Esophagus (tissue), 2 donors: ENCODE data around the gene NTSR1. TPM values are rescaled to one million over a fixed set of nuclear protein-coding genes. Genes with fewer than 3 reads are reported as not detected.
A peak's percentile ranks its signal among the peaks of the same experiment; 100 is the strongest.

Experiments used
- H3K27ac ChIP-seq, 2 donors: one replicate each; pipeline ENCODE4 v1.5.1; 2013; ENCODE audit warnings: low read depth in 2 of 2, mild to moderate bottlenecking in 2 of 2, inconsistent platforms in 1 of 2, low read length in 1 of 2, moderate library complexity in 1 of 2
- H3K27me3 ChIP-seq, 2 donors: one replicate each; pipeline ENCODE4 v1.6.1; 2013; ENCODE audit warnings: low read length in 2 of 2, control low read depth in 1 of 2, mild to moderate bottlenecking in 1 of 2; ENCODE audit not compliant: insufficient read depth in 2 of 2, control insufficient read depth in 1 of 2
- H3K36me3 ChIP-seq, 2 donors: one replicate each; pipeline ENCODE4 v1.6.1; 2013; ENCODE audit warnings: low read length in 1 of 2; ENCODE audit not compliant: control insufficient read depth in 2 of 2, insufficient read depth in 2 of 2
- H3K4me1 ChIP-seq, 2 donors: one replicate each; pipeline ENCODE4 v1.6.1; 2013; ENCODE audit warnings: low read length in 1 of 2; ENCODE audit not compliant: control insufficient read depth in 2 of 2, insufficient read depth in 2 of 2
- H3K4me3 ChIP-seq, 2 donors: one replicate each; pipeline ENCODE4 v1.5.1; 2013; ENCODE audit warnings: low read length in 2 of 2, mild to moderate bottlenecking in 2 of 2, low read depth in 1 of 2, moderate library complexity in 1 of 2
- H3K9me3 ChIP-seq, 2 donors: one replicate each; pipeline ENCODE4 v1.6.1; 2013; ENCODE audit warnings: mild to moderate bottlenecking in 2 of 2, low read depth in 1 of 2, low read length in 1 of 2, moderate library complexity in 1 of 2; ENCODE audit not compliant: control insufficient read depth in 2 of 2, insufficient read depth in 1 of 2
- WGBS, 2 donors: extraction: QIAGEN DNeasy Blood & Tissue Kit; methylation state at CpG; one replicate each; pipeline ENCODE4 v1.1.7; 2013; 5-methylcytosine and 5-hydroxymethylcytosine counted together
- polyA plus RNA-seq, 2 donors: library from polyadenylated mRNA; stranded (reverse); fragments of 200-250 nt; gene quantifications; one replicate each; pipeline ENCODE4 v1.2.3, GENCODE V29; 2013
- donor health status: healthy with polysubstance abuse.
- donor health status: Bipolar disorder and iron deficiency.

The NTSR1 gene
- polyA plus RNA-seq, 2 donors: 0.02 TPM

DNA sequence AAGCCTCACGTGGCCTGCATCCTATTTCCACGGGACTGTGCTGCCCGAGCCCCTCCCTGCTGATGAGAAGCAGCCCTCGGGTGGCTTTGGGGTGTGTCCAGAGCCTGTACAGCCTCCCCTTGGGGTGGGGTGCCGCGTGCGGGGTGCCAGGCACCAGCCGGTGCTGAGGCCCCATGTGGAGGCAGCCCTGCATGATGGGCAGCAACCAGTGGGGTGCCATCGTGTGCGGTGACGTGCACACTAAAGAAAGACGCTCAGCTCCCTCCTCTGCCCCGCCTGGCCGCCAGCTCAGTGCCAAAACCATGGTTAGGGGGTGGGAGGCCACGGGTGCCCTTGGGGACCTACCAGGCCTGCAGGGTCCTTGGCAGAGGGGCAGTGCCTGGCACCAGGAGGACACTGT, 26.2 kb downstream of the NTSR1 start:
- no peaks in the 10 kb centered on the region for H3K36me3 ChIP-seq
- H3K4me3 ChIP-seq: no peak overlapping the region
- H3K27me3 ChIP-seq: no peaks in the 10 kb centered on the region
- no peaks in the 10 kb centered on the region for H3K9me3 ChIP-seq
- 63 to 65% methylated on average over 15 of the region's 15 CpGs for WGBS, 2 donors
- peaks cover 3 to 8% of the 10 kb centered on the region in 2 donors for H3K4me1 ChIP-seq
- no peak overlapping the region for H3K27ac ChIP-seq

DNA sequence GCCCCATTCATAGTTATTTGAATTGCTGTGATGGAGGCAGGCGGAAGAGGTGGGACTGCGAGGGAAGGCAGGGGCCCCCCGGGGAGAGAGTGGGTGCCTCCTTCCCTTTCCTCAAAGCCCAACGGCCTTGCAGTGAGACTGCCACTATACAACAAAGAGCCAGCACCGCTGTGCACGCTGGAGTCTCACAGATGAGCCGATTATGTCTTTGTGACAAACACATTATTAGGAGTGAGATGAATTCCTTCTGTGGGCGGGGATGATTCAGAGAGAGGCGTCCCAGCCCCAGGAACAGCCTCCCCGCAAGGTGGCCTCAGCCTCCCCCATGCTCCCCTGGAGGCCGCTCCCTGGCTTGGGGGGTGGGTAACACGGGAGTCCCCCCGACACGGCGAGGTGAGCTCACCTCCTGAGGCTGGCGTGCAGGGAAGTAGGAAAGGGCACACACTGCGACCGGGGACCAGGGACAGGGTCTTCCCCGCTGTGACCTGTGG, 26.7 kb downstream of the NTSR1 start:
- Histone ChIP-seq H3K9me3 (no peaks in the 10 kb centered on the region), H3K36me3 (no peaks in the 10 kb centered on the region), H3K4me1 (peaks cover 3 to 8% of the 10 kb centered on the region in 2 donors), H3K27ac (no peak overlapping the region), H3K27me3 (no peaks in the 10 kb centered on the region), H3K4me3 (no peak overlapping the region)
- 51 to 56% methylated on average over 19 of the region's 19 CpGs for WGBS, 2 donors

DNA sequence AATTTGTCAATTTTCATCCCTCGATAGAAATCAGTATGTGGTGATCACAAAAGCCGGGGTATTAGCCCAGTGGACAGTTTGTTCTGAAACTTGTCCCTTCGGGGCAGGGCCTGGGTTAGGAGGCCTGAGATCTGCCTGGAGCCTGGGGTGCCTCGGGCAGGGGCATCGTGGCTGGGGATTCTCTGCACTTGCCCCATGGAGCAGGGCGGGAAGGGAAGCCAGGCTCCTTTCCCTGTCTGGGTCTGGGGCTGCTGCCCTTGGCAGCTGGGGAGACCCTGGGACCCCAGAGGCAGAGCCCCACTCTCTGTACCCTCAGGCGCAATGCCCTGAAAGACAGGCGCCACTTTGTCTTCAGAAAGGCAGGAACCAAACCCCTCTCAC, 27.4 kb downstream of the NTSR1 start:
- Histone ChIP-seq H3K4me1 (peaks cover 7 to 14% of the 10 kb centered on the region in 2 donors), H3K27ac (no peak overlapping the region), H3K27me3 (no peaks in the 10 kb centered on the region), H3K36me3 (no peaks in the 10 kb centered on the region), H3K9me3 (no peaks in the 10 kb centered on the region), H3K4me3 (no peak overlapping the region)
- WGBS, 2 donors: 86 to 91% methylated on average over 8 of the region's 8 CpGs

DNA sequence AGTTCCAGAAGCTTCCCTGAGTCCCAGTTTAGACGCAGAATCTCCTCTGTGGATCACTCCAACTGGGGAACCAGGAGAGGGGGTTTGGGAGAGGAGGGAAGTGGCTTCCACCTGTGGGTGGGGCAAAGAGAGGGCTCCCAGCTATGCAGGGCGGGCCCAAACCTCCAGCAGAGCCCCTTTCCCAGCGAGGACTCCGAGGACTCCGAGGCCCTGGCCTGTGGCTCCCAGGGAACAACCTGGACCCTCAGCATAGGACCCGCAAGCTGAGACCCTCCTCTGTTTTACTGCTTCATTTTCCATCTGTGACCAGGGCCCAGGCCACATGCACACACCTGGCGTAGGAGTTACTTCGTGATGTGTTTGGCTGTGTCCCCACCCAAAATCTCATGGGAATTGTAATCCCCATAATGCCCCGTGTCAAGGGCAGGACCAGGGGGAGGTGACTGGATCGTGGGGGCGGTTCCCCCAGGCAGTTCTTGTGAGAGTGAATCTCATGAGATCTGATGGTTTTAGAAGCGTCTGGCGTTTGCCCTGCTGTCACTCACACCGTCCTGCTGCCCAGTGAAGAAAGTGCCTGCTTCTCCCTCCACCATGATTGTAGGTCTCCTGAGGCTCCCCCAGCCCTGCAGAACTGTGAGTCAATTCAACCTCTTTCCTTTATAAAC, 27.9 kb downstream of the NTSR1 start:
- no peak overlapping the region for H3K27ac ChIP-seq
- no peak overlapping the region for H3K4me3 ChIP-seq
- 74 to 78% methylated on average over 14 of the region's 14 CpGs for whole genome bisulfite sequencing, 2 donors
- H3K36me3 ChIP-seq: no peaks in the 10 kb centered on the region
- H3K27me3 ChIP-seq: no peaks in the 10 kb centered on the region
- peaks cover 7 to 17% of the 10 kb centered on the region in 2 donors for H3K4me1 ChIP-seq
- no peaks in the 10 kb centered on the region for H3K9me3 ChIP-seq

DNA sequence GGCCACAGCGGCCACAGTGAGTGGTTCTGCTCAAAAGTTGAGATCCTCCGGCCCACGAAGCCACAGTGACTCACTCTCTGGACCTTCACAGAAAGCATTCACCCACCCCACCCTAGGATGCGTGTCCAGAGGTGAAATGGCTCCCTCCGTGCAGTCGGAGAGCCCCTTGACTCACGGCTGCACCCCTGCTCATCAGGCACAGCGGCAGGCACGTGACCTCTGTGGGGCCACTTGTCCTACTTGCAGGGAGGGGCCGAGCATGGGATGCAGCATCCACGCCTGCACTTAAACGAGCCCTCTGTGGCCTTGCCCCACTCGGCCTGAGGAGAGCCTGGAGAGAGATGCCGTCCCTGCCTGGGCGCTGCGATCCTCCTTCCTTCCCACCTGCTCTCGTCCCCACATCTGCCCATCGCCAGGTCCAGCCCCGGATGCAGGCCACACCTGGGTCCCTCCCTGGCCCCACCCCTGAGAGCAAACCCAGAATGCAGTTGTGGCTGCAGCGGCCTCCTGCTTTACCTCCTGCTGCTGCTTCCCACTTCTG, 28.7 kb downstream of the NTSR1 start:
- Histone ChIP-seq H3K9me3 (no peaks in the 10 kb centered on the region), H3K36me3 (no peaks in the 10 kb centered on the region), H3K27ac (no peak overlapping the region), H3K27me3 (no peaks in the 10 kb centered on the region), H3K4me1 (peaks cover 7 to 17% of the 10 kb centered on the region in 2 donors), H3K4me3 (no peak overlapping the region)
- 72 to 75% methylated on average over 19 to 20 of the region's 20 CpGs for WGBS, 2 donors

DNA sequence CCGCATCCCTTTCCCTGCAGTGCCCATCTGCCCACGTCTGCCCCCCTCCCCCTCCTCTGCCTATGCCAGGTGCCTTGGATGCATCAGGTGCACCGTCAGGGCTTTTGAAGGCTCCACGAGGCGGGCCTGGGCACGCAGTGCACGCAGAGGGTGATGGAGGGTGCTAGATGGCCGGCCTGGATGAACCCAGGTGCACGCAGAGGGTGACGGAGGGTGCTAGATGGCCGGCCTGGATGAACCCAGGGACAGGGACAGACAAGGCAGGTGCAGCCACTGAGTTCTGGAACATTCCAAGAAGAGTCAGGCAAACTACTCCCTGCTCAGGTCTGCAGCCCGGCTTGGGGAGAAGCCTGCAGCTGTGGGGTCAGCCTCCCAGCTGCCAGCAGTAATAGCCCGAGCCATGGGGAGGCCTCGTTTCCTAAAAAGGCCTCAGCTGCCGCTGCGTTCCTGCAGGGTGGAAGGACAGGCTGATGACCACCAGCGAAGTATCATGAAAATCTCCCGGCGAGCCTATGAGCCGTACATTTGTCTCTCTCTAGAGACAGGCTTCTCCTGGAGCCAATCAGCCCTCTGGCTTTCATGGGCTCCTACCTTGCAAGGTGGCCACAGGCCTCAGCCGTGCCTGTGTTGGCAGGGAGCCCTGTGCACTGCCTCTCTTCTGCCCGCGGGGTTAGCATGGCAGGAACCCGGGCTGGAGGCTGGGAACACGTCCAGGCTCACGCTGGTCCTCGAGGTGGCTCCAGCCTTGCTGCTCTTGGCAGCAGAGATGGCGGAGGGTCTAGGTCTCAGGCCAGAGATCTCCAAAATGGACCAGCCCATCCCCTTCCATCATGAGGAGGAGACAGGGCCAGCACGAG, 29.6 kb downstream of the NTSR1 start:
- peaks cover 7 to 17% of the 10 kb centered on the region in 2 donors for H3K4me1 ChIP-seq
- H3K36me3 ChIP-seq: no peaks in the 10 kb centered on the region
- H3K4me3 ChIP-seq: no peak overlapping the region
- H3K27me3 ChIP-seq: no peaks in the 10 kb centered on the region
- no peak overlapping the region for H3K27ac ChIP-seq
- no peaks in the 10 kb centered on the region for H3K9me3 ChIP-seq
- 63 to 73% methylated on average over 29 of the region's 29 CpGs for WGBS, 2 donors

DNA sequence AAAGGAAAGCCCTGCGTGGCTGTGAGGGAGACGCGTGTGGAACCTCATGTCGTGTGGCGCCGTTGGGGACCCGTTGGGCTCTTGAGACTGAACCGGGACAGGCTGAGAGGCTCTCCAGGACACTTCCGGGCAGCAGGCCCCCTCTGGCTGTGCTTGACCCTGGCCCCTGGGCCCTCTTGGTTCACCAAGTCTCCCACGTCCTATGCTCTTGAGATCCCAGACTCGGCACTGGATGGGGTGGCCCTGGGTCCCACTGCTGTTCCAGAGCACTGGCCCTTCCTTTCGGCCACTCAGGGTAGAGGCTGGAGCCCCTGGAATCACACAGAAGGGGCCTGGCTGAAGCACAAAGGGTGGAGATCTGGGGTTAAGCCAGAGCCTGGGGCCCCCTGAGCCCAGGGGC, 30.4 kb downstream of the NTSR1 start:
- peaks cover 7 to 17% of the 10 kb centered on the region in 2 donors for H3K4me1 ChIP-seq
- H3K27ac ChIP-seq: no peak overlapping the region
- no peaks in the 10 kb centered on the region for H3K27me3 ChIP-seq
- no peak overlapping the region for H3K4me3 ChIP-seq
- 86 to 88% methylated on average over 12 of the region's 12 CpGs for WGBS, 2 donors
- H3K36me3 ChIP-seq: no peaks in the 10 kb centered on the region
- no peaks in the 10 kb centered on the region for H3K9me3 ChIP-seq

DNA sequence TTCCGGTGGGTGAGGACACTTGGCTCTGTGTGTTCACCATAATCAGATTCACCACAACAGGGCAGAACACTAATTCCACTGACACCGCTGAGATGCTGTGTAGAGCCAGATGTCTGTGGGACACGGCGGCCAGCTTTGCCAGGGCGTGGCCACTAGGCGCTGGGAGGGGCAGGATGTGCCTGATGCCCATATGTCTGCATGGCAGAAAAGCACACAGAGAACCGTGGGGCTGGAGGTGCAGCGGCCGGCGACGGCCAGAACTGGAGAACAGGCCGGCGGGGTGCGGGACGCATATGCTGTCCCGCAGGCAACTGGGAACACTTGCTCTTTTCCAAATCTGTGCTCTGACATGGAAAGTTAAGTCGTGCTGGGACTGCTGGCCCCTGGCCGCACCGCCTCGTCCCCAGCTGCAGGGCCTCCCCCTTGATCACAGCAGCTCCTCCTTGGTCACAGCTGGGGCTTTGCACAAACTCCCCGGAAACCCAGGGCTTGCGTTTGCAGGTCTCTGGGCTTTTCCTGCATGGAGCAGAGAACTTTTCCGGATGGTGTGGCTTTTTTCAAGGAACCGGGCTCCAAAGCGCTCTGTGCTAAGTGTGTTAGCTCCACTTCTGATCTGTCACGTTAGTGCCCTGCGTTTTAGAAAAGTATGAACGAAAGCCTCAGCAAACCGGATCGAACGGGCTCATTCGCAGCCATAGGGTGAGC, 31.1 kb downstream of the NTSR1 start:
- Histone ChIP-seq H3K36me3 (no peaks in the 10 kb centered on the region), H3K9me3 (no peaks in the 10 kb centered on the region), H3K4me3 (no peak overlapping the region), H3K27ac (peak overlapping the region; percentile 6 to 47), H3K4me1 (peaks cover 7 to 17% of the 10 kb centered on the region in 2 donors), H3K27me3 (no peaks in the 10 kb centered on the region)
- WGBS, 2 donors: 38 to 42% methylated on average over 32 of the region's 32 CpGs
